HL-60/S4 treated with phorbol 12-myristate 13-acetate at 8.2 ng/mL for 4 days and 3 days (cell line): ENCODE data around the gene ZNF512B.
"Not testable (repeated sequence)": the region's sequence is repeated elsewhere in the genome, so short reads cannot be mapped to it uniquely, and the experiment has no call there.

Experiments used
- in situ Hi-C: fragments of 300-500 bp; cut with MboI; formaldehyde crosslinking; loops from 2 replicates; pipeline ENCODE4 v1.15.0; 2022; ENCODE audit warnings: low sequenced_read_pairs

ZNF512B gene

DNA sequence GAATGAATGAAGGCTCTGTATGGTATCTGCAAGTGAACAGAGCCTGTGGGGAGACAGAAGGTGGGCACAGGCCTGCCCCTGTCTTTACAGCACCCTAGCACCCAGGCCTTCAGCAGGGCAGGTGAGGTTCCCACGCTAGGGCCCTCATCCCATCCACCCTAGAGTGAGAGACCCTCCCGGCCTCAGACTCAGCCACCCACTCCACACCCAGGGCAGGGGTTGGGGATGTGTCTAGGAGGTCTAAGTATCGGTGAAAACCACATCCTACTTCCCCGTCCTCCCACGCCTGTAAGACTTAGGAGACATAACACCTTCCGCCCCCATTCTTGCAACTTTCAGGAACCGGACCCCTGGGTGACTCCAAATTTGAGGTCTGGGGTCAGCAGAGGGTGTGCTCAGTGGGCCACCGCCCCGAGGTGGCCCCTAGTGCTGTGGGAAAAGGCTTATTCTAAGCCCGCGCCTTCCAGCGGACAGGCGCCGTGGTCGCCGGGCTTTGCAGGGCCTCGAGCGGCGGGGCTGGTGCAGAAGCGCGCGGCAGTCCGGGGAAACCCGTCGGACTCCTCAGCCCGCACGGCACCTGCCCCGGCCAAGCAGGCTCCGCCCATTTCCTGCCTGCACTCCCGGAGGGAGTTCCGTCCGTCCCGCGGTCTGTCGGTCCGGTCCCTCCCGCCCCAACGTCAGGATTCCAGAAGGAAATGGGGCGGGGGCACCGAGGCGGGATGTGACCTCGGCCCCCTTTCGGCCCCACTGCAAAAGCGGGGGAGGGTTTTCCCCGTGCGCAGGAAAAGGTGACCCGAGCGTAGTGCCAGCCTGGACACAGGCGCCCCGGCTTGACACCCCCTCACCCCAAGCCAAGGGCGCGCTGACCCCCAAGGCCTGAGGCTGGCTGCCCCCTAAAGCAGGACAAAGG is 8.8 kb upstream of the ZNF512B start:
- in situ Hi-C loops = no loop called here

- in situ Hi-C loops = no loop called here
Measured at GRCh38 chr20:63977739-63978276, 8.1 kb upstream of the ZNF512B start.

DNA sequence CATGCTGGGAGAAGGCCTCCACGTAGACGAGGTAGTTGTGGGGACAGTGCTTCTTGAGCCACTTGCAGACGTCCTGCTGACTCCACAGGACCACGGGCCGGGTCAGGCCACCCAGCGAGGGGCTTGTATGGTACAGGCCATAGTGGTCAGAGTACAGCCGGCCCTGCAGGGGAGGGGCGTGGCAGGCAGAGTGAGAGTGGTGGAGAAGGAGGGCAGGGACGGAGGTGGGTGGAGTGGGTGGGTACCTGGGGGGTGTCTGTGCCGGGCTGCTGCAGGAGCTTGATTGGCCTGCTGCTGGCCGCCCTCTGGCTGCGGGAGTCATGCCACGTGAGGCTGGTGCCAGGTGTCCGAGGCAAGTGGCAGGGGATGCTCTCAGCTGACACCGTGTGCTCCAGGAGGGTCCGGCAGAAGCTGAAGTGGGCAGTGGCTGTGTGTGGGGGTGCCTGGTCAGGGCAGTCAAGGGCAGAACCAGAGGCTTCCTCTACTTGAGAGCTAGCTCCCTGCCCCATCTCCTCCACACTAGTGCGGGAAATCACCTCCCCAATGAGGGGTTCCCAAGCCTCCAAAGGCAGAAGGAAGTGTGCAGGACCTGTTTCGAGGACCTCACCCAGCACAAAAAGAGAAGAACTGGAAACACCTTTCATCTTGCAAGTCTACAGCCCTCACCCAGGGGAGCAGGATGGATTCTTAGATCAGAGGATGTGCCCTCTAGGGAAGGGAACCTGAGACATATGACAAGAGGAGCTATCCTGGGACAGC is 7.4 kb upstream of the ZNF512B start:
- in situ Hi-C loops = no loop called here

DNA sequence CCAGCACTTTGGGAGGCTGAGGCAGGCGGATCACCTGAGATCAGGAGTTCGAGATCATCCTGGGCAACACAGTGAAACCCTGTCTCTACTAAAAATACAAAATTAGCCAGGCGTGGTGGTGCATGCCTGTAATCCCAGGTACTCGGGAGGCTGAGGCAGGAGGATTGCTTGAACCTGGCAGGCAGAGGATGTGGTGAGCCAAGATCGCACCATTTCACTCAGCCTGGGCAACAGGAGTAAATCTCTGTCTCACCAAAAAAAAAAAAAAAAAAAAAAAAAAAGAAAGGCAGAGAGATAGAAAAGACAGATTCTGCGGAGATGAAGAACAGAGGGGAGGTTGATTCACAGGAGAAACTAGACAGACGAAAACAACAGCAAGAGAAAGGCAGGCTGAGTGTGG is 6.8 kb upstream of the ZNF512B start:
- in situ Hi-C loops = not testable (repeated sequence)

GRCh38 chr20:63974402-63975200 is 4.9 kb upstream of the ZNF512B start:
- in situ Hi-C loops = no loop called here

- in situ Hi-C loops = no loop called here
Measured at GRCh38 chr20:63973636-63974401, 4.1 kb upstream of the ZNF512B start.

DNA sequence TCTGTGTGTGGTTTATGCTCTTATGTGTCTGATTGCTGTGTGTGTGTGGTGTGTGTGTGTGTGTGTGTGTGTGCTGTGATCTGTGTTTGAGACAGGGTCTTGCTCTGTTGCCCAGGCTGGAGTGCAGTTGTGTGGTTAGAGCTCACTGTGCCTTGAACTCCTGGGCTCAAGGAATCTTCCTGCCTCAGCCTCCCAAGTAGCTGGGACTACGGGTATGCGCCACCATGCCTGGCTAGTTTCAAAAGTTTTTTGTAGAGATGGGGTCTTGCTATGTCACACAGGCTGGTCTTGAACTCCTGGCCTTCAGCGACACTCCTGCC is 3.4 kb upstream of the ZNF512B start:
- in situ Hi-C loops = no loop called here

- in situ Hi-C loops = no loop called here
Measured at GRCh38 chr20:63972312-63973159, 2.8 kb upstream of the ZNF512B start.

DNA sequence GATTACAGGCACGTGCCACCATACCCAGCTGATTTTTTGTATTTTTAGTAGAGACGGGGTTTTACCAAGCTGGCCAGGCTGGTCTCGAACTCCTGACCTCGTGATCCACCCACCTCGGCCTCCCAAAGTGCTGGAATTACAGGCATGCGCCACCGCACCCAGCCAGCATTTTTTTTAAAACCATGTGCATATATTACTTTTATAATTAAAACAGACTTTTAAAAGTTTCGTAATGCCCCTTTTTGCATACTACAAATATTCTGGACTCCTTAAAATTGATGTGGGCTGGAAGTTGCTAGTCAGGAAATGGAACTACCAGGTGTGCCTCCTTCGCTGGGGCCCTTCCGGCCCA is 2.2 kb upstream of the ZNF512B start:
- in situ Hi-C loops = not testable (repeated sequence)

- in situ Hi-C loops = no loop called here
Measured at GRCh38 chr20:63970714-63971431, 1.1 kb upstream of the ZNF512B start.

DNA sequence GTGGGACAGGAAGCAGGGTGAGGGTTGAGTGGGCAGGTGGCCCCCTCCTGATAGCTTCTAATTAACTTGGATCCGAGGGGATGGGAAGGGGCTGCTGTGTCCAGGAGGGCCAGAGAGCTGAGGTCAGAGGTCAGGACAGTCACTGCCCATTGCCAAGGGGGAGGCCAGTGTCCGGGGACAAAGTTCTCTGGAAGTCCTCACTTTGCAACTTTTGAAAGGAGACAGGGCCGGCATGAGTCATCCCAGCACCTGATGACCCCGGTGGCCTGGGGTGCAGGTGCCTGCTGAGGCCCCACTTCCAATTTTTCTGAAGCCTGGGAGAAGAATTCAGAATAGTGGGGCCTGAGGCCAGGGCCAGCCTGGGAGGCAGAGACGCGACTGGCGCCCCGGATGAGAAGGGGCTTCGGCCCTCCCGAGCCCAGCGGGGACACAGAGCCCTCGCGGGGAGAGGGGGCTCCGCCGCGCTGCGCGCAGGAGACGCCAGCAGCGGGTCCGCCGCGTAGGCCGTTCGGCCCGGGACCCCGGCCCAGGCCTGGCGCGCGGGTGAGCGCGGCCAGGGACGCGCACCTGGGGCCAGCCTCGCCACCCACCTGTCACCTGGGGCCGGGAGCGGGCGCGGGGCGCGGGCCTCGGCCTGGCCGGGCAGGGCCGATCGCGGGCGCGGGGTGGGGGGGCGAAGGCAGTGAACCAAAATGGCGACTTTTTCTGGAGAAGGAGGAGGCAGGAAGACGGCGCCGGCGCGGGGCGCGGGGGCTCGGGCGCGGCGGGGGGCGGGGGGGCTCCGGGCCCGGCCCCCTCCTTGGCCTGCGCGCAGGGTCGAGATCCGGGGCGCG is 586 bp downstream of the ZNF512B start:
- in situ Hi-C loops = no loop called here

DNA sequence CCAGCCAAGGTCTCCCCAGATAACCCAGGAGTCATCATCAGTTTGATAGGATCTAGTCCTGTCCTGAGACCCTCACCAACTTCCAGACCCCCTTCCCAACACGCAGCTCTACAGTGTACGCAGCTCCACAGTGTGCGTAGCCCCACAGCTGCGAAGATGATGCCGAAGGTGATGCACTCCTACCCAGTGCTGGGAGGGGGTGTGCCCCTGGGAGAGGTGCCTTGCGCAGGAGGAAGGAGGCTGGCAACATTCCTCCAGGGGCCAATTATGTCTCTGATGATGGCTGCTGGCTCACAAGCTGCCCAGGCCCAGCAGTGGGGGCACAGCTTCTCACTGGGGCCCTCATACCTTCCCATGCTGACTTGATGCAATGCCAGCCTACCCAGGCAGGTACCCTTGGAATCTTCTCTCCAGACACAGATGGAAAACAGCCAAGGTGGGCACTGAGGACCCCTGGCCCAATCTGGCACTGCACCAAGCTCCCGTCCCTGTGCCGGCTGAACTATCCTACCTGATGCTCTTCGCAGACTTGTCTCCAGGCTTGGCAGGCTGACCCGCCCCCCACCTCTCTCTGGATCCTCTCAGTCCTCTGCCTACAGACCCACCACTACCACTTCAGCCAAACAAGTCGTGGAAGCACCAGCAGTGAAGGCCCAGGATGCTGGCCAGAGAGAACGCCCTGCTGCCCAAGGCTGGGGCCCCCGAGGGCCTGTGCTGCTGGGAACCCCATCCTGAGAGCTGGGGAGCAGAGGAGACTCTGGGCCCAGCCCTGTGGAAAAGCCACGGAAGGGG is 1.4 kb downstream of the ZNF512B start:
- in situ Hi-C loops = no loop called here

DNA sequence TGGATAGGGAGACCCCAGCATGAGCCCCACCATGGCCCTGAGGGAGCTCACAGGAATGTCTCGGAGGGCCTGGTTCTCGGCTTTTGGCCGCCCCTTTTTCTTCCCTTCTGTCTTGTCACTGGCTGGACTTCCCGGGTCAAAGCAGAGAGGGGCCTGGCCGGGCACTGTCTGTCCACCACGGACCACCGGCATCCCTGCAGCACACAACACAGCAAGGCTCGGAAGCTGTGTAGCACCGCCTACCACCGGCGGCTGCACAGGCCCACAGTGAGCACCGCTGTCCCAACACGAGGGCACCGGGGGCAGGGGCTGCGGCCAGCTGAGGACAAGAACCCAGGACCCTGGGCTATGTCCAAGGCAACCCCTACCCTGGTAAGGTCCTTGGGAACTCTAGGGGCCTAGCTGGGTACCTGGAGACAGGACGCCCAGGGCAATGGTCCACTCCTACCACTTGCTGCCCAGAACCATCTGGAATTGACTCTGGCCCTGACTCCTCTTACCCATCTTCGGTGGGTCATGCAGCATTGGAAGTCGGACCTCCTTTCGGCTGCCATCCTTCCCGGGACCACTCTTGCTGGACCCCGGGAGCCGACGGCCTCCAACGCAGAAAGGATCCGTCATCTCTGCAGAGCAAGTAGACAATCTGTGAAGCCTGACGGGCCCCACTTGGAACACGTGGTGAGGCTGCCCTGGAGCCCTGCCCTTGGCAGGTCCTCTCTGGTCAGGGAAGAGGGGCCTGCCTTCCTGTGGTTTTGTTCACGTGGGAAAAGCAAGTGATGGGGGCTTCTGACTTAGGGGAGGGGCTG is 2.2 kb downstream of the ZNF512B start:
- in situ Hi-C loops = no loop called here

DNA sequence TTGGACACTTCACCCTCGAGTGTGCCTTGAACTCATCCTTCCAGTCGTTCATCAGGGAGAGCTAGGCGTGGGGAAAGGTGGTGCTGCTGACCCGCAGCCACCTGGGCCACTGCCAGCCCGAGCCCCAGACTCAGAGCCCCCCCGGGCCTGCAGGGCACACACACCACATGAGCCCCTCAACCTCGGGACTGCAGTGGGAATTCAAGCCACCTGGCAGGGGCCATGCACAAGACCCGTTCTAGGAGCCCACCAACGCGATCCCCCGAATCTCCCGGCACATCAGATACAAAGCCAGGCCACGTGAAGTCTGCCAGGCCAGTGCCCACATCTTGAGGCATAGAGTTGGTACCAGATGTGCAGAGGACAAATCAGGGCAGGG is 2.8 kb downstream of the ZNF512B start:
- in situ Hi-C loops = no loop called here

DNA sequence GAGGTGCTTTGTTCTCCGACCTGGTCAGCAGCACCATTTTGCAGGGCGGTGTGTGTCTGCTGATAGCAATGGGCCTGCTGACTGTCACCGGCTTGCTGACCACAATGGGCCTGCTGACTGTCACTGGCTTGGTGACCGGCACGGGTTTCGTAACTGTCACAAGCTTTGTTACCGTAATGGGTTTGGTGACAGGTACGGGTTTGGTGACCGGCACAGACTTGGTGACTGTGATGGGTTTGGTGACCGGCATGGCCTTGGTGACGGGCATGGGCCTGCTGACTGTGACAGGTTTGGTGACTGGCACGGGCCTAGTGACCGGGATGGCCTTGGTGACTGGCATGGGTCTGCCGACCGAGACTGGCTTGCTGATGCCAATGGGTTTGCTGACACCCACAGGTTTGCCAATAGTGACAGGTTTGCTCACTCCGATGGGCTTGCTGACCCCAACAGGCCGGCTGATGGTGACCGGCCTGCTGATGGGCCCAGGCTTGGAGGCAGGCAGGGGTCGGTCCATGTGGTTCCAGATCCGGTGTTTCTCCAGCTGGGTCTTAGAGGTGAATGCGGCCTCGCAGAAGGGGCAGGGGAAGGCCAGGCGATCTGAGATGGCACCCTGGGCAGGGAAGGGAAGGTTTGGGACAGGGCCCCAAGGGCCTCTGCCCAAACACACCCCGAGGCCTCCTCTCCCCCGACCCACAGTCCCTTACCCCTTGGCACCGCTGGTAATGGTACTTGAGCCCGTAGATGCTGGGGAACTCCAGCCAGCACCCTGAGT is 3.4 kb downstream of the ZNF512B start:
- in situ Hi-C loops = no loop called here

DNA sequence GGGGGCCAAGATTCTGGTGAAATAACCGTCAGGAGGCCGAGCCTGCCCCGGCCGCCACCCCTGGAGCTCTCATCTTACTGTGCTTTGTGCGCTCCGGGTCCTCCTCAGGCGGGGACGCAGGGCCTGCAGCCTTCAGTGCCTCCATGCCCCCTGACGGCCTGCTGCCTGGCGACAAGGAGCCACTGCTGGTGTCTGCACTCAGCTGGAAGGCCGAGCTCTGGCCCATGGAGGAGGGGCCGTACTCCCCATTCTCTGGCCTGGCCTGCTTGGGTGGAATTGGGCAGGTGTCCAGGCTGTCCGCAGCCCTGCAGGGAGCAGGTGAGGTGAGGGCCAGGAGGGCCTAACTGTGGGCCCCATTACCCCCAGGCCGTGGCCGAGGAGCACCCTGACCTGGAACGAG is 5.3 kb downstream of the ZNF512B start:
- in situ Hi-C loops = no loop called here
